Measurements from ENCODE around the gene TNRC6C.

The TNRC6C gene

DNA sequence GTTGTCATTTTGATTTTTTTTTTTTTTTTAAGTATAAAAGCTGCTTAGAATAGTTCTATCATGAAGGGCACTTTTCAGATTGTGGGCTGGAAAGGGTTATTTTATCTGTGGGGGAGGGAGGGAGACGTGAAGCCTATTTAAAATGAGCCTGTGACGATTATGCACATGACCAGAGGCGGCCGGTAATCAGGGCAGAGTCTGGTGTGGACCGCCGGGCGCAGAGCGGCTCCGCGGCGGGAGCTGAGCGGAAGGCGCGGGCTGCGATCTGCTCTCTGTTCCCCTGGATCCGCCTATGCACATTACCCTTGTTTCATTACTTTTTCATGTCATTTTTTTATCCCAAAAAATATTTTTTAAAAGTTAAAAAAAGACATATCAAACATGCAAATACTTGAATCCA lies 146.6 kb downstream of the TNRC6C start:
- DNase-seq (ENCODE audit: extremely low read depth, low read depth) = no peak
- TF ChIP-seq, protein P1, sequence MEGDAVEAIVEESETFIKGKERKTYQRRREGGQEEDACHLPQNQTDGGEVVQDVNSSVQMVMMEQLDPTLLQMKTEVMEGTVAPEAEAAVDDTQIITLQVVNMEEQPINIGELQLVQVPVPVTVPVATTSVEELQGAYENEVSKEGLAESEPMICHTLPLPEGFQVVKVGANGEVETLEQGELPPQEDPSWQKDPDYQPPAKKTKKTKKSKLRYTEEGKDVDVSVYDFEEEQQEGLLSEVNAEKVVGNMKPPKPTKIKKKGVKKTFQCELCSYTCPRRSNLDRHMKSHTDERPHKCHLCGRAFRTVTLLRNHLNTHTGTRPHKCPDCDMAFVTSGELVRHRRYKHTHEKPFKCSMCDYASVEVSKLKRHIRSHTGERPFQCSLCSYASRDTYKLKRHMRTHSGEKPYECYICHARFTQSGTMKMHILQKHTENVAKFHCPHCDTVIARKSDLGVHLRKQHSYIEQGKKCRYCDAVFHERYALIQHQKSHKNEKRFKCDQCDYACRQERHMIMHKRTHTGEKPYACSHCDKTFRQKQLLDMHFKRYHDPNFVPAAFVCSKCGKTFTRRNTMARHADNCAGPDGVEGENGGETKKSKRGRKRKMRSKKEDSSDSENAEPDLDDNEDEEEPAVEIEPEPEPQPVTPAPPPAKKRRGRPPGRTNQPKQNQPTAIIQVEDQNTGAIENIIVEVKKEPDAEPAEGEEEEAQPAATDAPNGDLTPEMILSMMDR (IDR thresholded peaks at IDR 0.05; ENCODE audit: low read depth, low read length) = no peak

DNA sequence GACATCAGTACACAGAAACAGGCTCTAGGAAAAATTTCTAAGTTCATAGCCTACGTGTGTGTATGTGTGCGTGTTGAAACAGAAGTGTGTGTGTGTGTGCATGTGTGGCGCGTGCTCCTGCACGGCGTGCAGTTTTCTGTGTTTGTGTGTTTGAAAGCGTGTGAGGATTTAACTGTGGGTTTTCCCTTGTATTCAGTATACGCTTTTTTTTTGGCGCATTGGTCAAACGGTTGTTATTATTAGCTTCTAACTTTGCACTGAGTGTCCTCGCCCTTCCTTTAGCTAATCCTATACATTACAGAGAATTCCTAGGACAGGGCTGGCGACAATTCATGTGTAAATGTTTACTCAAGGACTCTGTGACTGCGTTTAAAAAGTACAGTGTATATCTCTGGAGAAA lies 147.0 kb downstream of the TNRC6C start:
- DNase-seq (ENCODE audit: extremely low read depth, low read depth) = no peak
- TF ChIP-seq, protein P1 (IDR thresholded peaks at IDR 0.05; ENCODE audit: low read depth, low read length) = no peak

GRCh38 chr17:78106211-78106610 lies 147.7 kb downstream of the TNRC6C start:
- TF ChIP-seq, protein P1 (IDR thresholded peaks at IDR 0.05; ENCODE audit: low read depth, low read length) = no peak
- no peak for DNase-seq (ENCODE audit: extremely low read depth, low read depth)

DNA sequence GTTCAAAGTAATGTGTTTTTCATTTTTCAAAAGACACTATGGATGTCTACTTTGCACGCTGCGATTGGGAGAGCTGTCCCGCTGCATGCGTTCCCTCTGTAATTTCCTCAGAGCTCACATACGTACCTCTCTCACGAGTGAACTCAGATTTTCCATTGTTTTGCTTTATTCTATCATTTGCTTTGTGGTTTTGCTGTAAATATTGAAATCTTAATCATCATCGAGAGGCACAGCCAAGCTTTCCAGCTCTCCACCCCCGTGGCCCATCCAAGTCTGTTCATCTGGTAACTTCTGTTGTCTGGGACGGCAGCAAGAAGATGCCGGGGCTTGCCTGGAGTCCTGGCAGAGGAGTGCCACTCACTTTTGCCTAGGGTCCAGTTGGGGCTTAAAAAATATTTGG lies 149.0 kb downstream of the TNRC6C start:
- TF ChIP-seq, protein P1 (IDR thresholded peaks at IDR 0.05; ENCODE audit: low read depth, low read length) = no peak
- DNase-seq (ENCODE audit: extremely low read depth, low read depth) = peak; percentile 44

GRCh38 chr17:78107976-78108725 lies 149.6 kb downstream of the TNRC6C start:
- no peak for DNase-seq (ENCODE audit: extremely low read depth, low read depth)
- TF ChIP-seq, protein P1 (IDR thresholded peaks at IDR 0.05; ENCODE audit: low read depth, low read length) = no peak

GRCh38 chr17:78108726-78109488 lies 150.4 kb downstream of the TNRC6C start:
- no peak for DNase-seq (ENCODE audit: extremely low read depth, low read depth)
- TF ChIP-seq, protein P1 (IDR thresholded peaks at IDR 0.05; ENCODE audit: low read depth, low read length) = no peak

GRCh38 chr17:78109489-78109761 lies 150.9 kb downstream of the TNRC6C start:
- no peak for DNase-seq (ENCODE audit: extremely low read depth, low read depth)
- TF ChIP-seq, protein P1 (IDR thresholded peaks at IDR 0.05; ENCODE audit: low read depth, low read length) = no peak
